Hepatocyte (in vitro differentiated cells): ENCODE data around the gene RASSF8. TPM values are rescaled to one million over a fixed set of nuclear protein-coding genes. Genes with fewer than 3 reads are reported as not detected.

Experiments
- DNase-seq: peaks from one replicate; pipeline ENCODE4 v3.0.0-alpha.2; 2016; ENCODE audit warnings: low spot score
- H2AFZ ChIP-seq: fragments of 200-600 bp; sonication (generic); 2 replicates; pipeline ENCODE4 v1.6.0; 2016; ENCODE audit warnings: antibody characterized with exemption, mild to moderate bottlenecking
- H3K27ac ChIP-seq: fragments of 200-600 bp; sonication (generic); 2 replicates; pipeline ENCODE4 v1.5.1; 2016; ENCODE audit warnings: mild to moderate bottlenecking
- H3K27me3 ChIP-seq: fragments of 200-600 bp; sonication (generic); 2 replicates; pipeline ENCODE4 v1.6.1; 2016
- H3K36me3 ChIP-seq: fragments of 200-600 bp; sonication (generic); replicated peaks from 2 replicates; pipeline ENCODE4 v1.5.1; 2016; ENCODE audit warnings: low read depth; ENCODE audit not compliant: insufficient read depth
- H3K4me1 ChIP-seq: fragments of 200-600 bp; sonication (generic); 2 replicates; pipeline ENCODE4 v1.5.1; 2016; ENCODE audit warnings: mild to moderate bottlenecking, moderate library complexity; ENCODE audit not compliant: insufficient read depth
- H3K4me2 ChIP-seq: fragments of 200-600 bp; sonication (generic); 2 replicates; pipeline ENCODE4 v1.6.0; 2016
- H3K4me3 ChIP-seq: fragments of 200-600 bp; sonication (generic); 2 replicates; pipeline ENCODE4 v1.5.1; 2016; ENCODE audit warnings: mild to moderate bottlenecking
- H3K79me2 ChIP-seq: fragments of 200-600 bp; sonication (generic); 2 replicates; pipeline ENCODE4 v1.6.0; 2017; ENCODE audit warnings: mild to moderate bottlenecking
- H3K9me2 ChIP-seq: fragments of 200-600 bp; sonication (generic); replicated peaks from 2 replicates; pipeline ENCODE4 v1.6.0; 2017; ENCODE audit warnings: mild to moderate bottlenecking; ENCODE audit not compliant: insufficient read depth
- H3K9me3 ChIP-seq: fragments of 200-600 bp; sonication (generic); 2 replicates; pipeline ENCODE4 v1.5.1; 2016; ENCODE audit warnings: low read depth, mild to moderate bottlenecking
- H4K20me1 ChIP-seq: fragments of 200-600 bp; sonication (generic); 2 replicates; pipeline ENCODE4 v1.6.0; 2016; ENCODE audit warnings: mild to moderate bottlenecking; ENCODE audit not compliant: insufficient read depth, poor library complexity, severe bottlenecking
- CTCF ChIP-seq: fragments of 200-600 bp; sonication (generic); IDR thresholded peaks from 2 replicates; pipeline ENCODE4 v1.5.1; 2016; ENCODE audit warnings: antibody characterized with exemption, mild to moderate bottlenecking; ENCODE audit not compliant: poor library complexity
- EZH2 ChIP-seq: fragments of 200-600 bp; sonication (generic); IDR thresholded peaks from 2 replicates; pipeline ENCODE4 v1.6.1; 2016; ENCODE audit warnings: antibody characterized with exemption, mild to moderate bottlenecking, borderline replicate concordance
- EZH2phosphoT487 ChIP-seq: fragments of 200-600 bp; sonication (generic); IDR thresholded peaks from one replicate; pipeline ENCODE4 v1.6.1; 2018; ENCODE audit warnings: antibody characterized with exemption, mild to moderate bottlenecking, low read depth, moderate library complexity; ENCODE audit not compliant: unreplicated experiment, severe bottlenecking
- WGBS: methylation state at CpG from one replicate; pipeline ENCODE4 v1.1.6; 2016; ENCODE audit warnings: low lambda C conversion rate; ENCODE audit errors: missing lambda C conversion rate; 5-methylcytosine and 5-hydroxymethylcytosine counted together
- polyA plus RNA-seq: library from polyadenylated mRNA; unstranded; fragments of >200 nt; fragmentation: Nextera tagmentation; extraction: Ambion mirVana; gene quantifications from 2 replicates; pipeline ENCODE4 v1.2.1, GENCODE V29; 2016
- total RNA-seq: library from RNA; depleted of rRNA; stranded (reverse); fragments of >200 nt; gene quantifications from 2 replicates; pipeline ENCODE4 v1.2.3, GENCODE V29; 2014

Gene RASSF8
- total and polyA plus RNA-seq, 2 experiments from 2014 or later, result 24.6 to 46.2 TPM

- Histone ChIP-seq H4K20me1 (no peaks in the 10 kb centered on the region), H3K4me2 (no peak overlapping the region), H3K9me2 (no peaks in the 10 kb centered on the region), H3K4me3 (no peak overlapping the region), H3K36me3 (no peaks in the 10 kb centered on the region), H2AFZ (no peak overlapping the region), H3K9me3 (no peaks in the 10 kb centered on the region), H3K79me2 (peaks cover 69% of the 10 kb centered on the region), H3K27me3 (no peaks in the 10 kb centered on the region), H3K4me1 (peaks cover 11% of the 10 kb centered on the region), H3K27ac (no peak overlapping the region)
- WGBS, result 66% methylated on average over 4 of the region's 4 CpGs
- no peak for TF ChIP-seq CTCF
- no peak for TF ChIP-seq EZH2phosphoT487
- TF ChIP-seq EZH2, result no peak
- DNase-seq, result no peak
Measured at GRCh38 chr12:26036877-26037276, 78.4 kb downstream of the RASSF8 start.

- H3K27me3 ChIP-seq, result no peaks in the 10 kb centered on the region
- no peak for DNase-seq
- WGBS, result 61% methylated on average over 2 of the region's 2 CpGs
- no peak overlapping the region for H2AFZ ChIP-seq
- H4K20me1 ChIP-seq, result no peaks in the 10 kb centered on the region
- no peaks in the 10 kb centered on the region for H3K9me2 ChIP-seq
- H3K4me3 ChIP-seq, result no peak overlapping the region
- no peaks in the 10 kb centered on the region for H3K9me3 ChIP-seq
- peaks cover 19% of the 10 kb centered on the region for H3K4me1 ChIP-seq
- peak overlapping the region; percentile 11 for H3K27ac ChIP-seq
- no peaks in the 10 kb centered on the region for H3K36me3 ChIP-seq
- TF ChIP-seq EZH2 (no peak), EZH2phosphoT487 (no peak), CTCF (no peak)
- H3K79me2 ChIP-seq, result peaks cover 72% of the 10 kb centered on the region
- peak overlapping the region; percentile 9 for H3K4me2 ChIP-seq
Measured at GRCh38 chr12:26037615-26038220, 79.2 kb downstream of the RASSF8 start.

GRCh38 chr12:26042645-26043044 is 84.2 kb downstream of the RASSF8 start:
- H3K4me1 ChIP-seq, result peaks cover 34% of the 10 kb centered on the region
- WGBS, result 70% methylated on average over 2 of the region's 2 CpGs
- no peak overlapping the region for H2AFZ ChIP-seq
- H3K27me3 ChIP-seq, result no peaks in the 10 kb centered on the region
- no peak overlapping the region for H3K4me2 ChIP-seq
- no peak overlapping the region for H3K27ac ChIP-seq
- no peaks in the 10 kb centered on the region for H3K36me3 ChIP-seq
- TF ChIP-seq CTCF, result no peak
- TF ChIP-seq EZH2, result no peak
- no peak for TF ChIP-seq EZH2phosphoT487
- no peak for DNase-seq
- H3K4me3 ChIP-seq, result no peak overlapping the region
- H3K9me2 ChIP-seq, result no peaks in the 10 kb centered on the region
- no peaks in the 10 kb centered on the region for H3K9me3 ChIP-seq
- H3K79me2 ChIP-seq, result peaks cover 87% of the 10 kb centered on the region
- peaks cover 27% of the 10 kb centered on the region for H4K20me1 ChIP-seq
